SHP77 treated with DMSO at 0.1 percent for 48 hours (cell line): ENCODE results near the gene ENO1.

Experiments
- DNase-seq: peaks from one replicate; lab custom pipeline; 2025; lab: John Stamatoyannopoulos, UW

ENO1 gene

GRCh38 chr1:8870616-8871538 lies 7.6 kb downstream of the ENO1 start:
- no peak for DNase-seq

DNA sequence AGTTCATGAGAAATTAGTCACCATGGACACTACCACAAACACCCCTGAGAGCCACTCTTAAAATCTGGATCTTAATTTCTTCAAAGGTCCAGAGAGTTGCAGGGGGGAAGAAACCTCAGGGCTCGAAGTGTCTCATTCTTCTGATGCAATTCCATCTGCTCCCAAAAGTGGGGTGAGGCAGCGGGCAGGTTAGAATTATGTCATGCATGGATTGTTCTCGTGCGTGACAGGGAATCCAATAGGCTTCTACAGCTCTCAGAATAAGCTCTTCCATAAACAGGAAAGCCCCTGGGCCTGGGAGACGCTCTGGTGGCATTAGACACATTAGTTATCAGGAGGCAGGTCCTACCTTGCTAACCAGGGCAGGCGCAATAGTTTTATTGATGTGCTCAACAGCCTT lies 8.4 kb downstream of the ENO1 start:
- no peak for DNase-seq

DNA sequence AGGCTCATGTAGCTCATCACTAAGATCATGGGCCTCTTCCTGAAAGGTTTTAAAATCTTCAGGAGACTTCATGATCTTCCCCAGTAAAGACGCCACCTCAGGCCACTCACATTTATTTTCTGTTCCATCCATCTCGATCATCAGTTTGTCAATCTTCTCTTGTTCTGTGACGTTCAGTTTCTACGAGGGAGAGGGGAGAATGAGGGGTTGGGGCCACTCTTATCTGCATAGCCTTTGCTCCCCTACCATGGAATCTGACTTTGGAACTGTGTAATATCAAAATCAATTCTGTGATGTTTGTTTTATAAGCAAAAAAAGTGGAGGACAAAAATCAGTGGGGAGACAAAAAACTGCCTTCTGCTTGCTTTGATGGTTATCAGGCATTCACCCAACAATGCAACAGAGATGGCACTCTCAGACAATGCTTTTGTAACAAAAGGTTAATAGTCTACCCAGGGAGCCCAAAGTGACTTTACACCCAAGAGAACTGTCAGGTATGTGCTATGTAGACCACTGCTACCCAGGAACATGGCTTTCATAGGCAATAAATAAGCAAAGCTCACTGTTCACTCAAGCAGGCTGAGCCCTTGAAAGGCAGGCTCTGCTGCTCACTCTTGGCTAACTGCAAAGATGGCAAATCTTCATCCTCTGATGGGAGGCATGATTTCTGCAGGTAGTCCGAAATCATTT lies 10.5 kb downstream of the ENO1 start:
- DNase-seq = no peak

DNA sequence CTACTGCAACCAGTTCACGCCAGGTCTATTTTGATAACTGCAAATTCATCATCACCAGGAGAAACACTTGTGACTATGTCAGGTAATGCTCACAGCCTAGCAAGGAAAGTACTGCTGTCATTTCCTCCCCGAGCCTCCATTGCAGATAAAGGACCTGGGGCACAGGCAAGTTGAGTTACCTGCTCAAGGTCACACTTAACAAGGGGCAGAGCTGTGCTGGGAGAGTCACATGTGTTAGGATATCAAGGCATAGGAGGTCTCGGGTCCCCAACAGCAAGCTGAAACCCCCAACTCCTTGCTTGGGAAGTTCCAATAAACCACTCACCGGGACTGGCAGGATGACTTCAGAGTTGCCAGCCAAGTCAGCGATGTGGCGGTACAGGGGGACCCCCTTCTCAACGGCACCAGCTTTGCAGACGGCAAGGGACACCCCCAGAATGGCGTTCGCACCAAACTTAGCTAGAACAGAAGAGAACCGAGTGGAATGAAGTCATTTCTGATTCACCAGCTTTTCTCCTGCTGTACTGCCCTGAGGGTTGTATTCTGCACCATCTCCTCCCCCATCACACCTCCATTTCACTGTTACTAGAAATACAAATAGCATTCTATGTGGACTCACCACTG lies 11.6 kb downstream of the ENO1 start:
- no peak for DNase-seq

GRCh38 chr1:8866173-8866791 lies 12.2 kb downstream of the ENO1 start:
- no peak for DNase-seq

DNA sequence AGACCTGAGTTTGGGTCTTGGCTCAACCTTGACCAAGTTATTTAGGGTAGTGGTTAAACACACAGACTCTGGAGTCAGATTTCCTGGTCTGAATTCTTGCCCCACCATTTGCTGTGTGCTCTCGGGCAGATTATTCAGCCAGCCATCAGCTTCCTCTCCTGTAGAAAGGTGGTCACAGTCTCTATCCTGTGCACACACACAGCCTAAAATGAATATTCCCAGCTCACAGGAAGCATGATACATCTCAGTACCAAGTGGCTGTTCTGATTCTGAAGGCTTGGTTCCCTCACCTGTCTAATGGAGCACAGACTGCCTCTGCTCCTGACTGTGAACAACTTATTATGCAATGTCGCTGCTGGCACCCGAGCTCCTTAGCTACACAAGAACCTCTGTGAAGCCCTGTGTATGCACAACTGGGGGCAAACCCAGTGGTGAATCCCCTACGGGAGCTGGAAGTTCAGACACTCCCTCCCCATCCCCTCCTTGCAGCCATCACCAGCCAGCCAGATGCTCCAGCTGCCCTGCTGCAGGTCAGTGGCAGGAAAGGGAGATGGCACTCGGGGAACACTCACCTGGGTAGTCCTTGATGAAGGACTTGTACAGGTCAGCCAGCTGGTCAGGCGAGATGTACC lies 13.7 kb downstream of the ENO1 start:
- DNase-seq = no peak

- no peak for DNase-seq
These were observed 14.7 kb downstream of the ENO1 start for GRCh38 chr1:8863794-8864233.

- no peak for DNase-seq
These were observed 15.3 kb downstream of the ENO1 start for GRCh38 chr1:8863138-8863537.

- no peak for DNase-seq
These were observed 16.0 kb downstream of the ENO1 start for GRCh38 chr1:8862528-8862927.

GRCh38 chr1:8860738-8861516 lies 17.6 kb downstream of the ENO1 start:
- DNase-seq = no peak

- peak; percentile 12 for DNase-seq
These were observed 19.4 kb downstream of the ENO1 start for GRCh38 chr1:8858888-8859706.

DNA sequence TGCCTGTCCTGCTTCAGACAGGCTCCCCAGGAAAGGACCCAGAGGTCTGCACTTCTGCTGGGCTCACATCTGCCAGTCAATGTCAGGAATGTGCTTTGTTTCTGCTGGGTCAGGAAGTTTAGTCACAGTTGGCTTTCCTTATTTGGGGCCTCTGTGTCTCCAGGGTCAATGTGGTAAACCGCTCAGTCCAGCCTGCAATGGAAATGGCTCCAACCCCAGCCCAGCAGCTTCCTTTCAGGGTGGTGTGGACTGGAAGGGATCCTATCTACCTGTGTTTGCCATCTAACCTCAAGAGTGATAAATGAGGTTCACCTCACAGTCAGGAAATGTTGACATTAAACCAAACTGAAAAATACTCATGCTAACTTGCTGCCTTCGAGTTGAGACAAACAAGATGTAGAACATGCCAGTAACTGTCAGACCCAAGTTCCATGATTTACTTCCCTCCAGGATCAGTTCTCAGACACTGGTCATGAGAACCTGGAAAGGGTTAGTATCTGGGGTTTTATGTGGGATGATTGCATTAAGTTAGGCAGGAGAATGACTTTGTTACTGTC lies 20.3 kb downstream of the ENO1 start:
- DNase-seq = no peak

DNA sequence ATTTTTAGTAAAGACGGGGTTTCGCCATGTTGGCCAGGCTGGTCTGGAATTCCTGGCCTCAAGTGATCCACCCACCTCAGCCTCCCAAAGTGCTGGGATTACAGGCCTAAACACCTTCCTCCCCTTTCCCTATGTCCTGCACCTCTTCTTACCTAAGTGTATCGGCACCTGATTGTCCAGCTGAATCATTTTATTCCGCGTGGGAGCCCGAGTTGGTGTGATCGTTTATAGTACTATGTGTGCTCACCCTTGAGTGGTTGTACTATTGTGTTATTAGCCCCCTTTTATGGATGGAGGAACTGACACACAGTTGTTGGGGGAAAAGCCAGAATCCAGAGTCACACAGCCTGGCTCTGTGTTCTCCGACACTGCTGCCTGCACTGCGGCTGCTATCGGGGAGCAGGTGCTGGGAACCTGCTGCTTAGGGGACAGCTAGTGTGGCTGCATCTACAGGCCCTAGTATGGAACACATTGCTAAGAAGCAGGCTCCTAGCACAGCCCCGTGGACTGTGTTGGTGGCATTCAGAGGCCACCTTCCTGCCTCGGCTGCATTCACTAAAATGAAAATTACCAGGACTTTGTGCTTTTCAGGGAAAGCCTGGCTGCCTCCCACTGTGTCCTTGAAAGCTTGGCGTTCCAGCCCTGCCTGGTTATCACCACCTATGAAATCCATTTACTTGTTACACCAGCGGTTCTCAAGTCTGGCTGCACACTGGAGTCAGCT lies 21.6 kb downstream of the ENO1 start:
- no peak for DNase-seq

- DNase-seq = no peak
These were observed 24.2 kb downstream of the ENO1 start for GRCh38 chr1:8854240-8854639.

- no peak for DNase-seq
These were observed 27.4 kb downstream of the ENO1 start for GRCh38 chr1:8851060-8851459.

- DNase-seq = peak; percentile 88
These were observed 29.7 kb downstream of the ENO1 start for GRCh38 chr1:8848663-8849386.

- peak; percentile 56 for DNase-seq
These were observed 30.5 kb downstream of the ENO1 start for GRCh38 chr1:8847990-8848389.

GRCh38 chr1:8846263-8846662 lies 32.2 kb downstream of the ENO1 start:
- no peak for DNase-seq
